Smooth muscle cell (in vitro differentiated cells): Measurements from ENCODE around the gene CAMSAP1. TPM values are rescaled to one million over a fixed set of nuclear protein-coding genes. Genes with fewer than 3 reads are reported as not detected.

Experiments
- DNase-seq: peaks from one replicate; lab custom pipeline; 2025; ENCODE audit not compliant: unreplicated experiment; lab: John Stamatoyannopoulos, UW
- H2AFZ ChIP-seq: fragments of 200-600 bp; sonication (generic); 2 replicates; pipeline ENCODE4 v1.6.0; 2016; ENCODE audit warnings: antibody characterized with exemption, low read depth, mild to moderate bottlenecking
- H3F3A ChIP-seq: fragments of 200-600 bp; sonication (generic); 2 replicates; pipeline ENCODE4 v1.6.0; 2017; ENCODE audit warnings: antibody characterized with exemption, low read depth
- H3K27ac ChIP-seq: fragments of 200-600 bp; sonication (generic); 2 replicates; pipeline ENCODE4 v1.5.1; 2016; ENCODE audit warnings: low read depth, mild to moderate bottlenecking
- H3K27me3 ChIP-seq: fragments of 200-600 bp; sonication (generic); 2 replicates; pipeline ENCODE4 v1.6.1; 2016; ENCODE audit warnings: low read depth, mild to moderate bottlenecking
- H3K36me3 ChIP-seq: fragments of 200-600 bp; sonication (generic); 2 replicates; pipeline ENCODE4 v1.5.1; 2016; ENCODE audit warnings: low read depth
- H3K4me1 ChIP-seq: fragments of 200-600 bp; sonication (generic); 2 replicates; pipeline ENCODE4 v1.5.1; 2016; ENCODE audit warnings: low read depth
- H3K4me2 ChIP-seq: fragments of 200-600 bp; sonication (generic); 2 replicates; pipeline ENCODE4 v1.6.0; 2016; ENCODE audit warnings: mild to moderate bottlenecking
- H3K4me3 ChIP-seq: fragments of 200-600 bp; sonication (generic); 2 replicates; pipeline ENCODE4 v1.5.1; 2016; ENCODE audit warnings: mild to moderate bottlenecking
- H3K79me2 ChIP-seq: fragments of 200-600 bp; sonication (generic); 2 replicates; pipeline ENCODE4 v1.6.0; 2016; ENCODE audit warnings: low read depth, mild to moderate bottlenecking
- H3K9ac ChIP-seq: fragments of 200-600 bp; sonication (generic); 2 replicates; pipeline ENCODE4 v1.6.0; 2016; ENCODE audit warnings: low read depth
- H3K9me3 ChIP-seq: fragments of 200-600 bp; sonication (generic); replicated peaks from 2 replicates; pipeline ENCODE4 v1.5.1; 2016; ENCODE audit warnings: low read depth
- H4K20me1 ChIP-seq: fragments of 200-600 bp; sonication (generic); 2 replicates; pipeline ENCODE4 v1.6.0; 2016; ENCODE audit warnings: low read depth
- WGBS: methylation state at CpG from one replicate; pipeline ENCODE4 v1.1.7; 2016; ENCODE audit warnings: low lambda C conversion rate; 5-methylcytosine and 5-hydroxymethylcytosine counted together
- polyA plus RNA-seq: library from polyadenylated mRNA; unstranded; fragments of >200 nt; fragmentation: Nextera tagmentation; extraction: Ambion mirVana; gene quantifications from 2 replicates; pipeline ENCODE4 v1.2.1, GENCODE V29; 2016
- total RNA-seq: library from RNA; depleted of rRNA; stranded (reverse); fragments of >200 nt; gene quantifications from 2 replicates; pipeline ENCODE4 v1.2.3, GENCODE V29; 2014
- TF ChIP-seq, protein P1 (sequence below): fragments of 200-600 bp; sonication (generic); IDR thresholded peaks from 2 replicates; pipeline ENCODE4 v1.5.1; 2017; ENCODE audit warnings: borderline replicate concordance, mild to moderate bottlenecking, antibody characterized with exemption; ENCODE audit not compliant: insufficient read depth, poor library complexity, severe bottlenecking

The CAMSAP1 gene
- total and polyA plus RNA-seq, 2 experiments from 2014 or later = 5.4 to 17.8 TPM

GRCh38 chr9:135795391-135795790 is 112.0 kb downstream of the CAMSAP1 start:
- H3K9ac ChIP-seq = no peak overlapping the region
- no peaks in the 10 kb centered on the region for H3K36me3 ChIP-seq
- no peaks in the 10 kb centered on the region for H3K9me3 ChIP-seq
- H3K27ac ChIP-seq = no peak overlapping the region
- H2AFZ ChIP-seq = no peak overlapping the region
- no peaks in the 10 kb centered on the region for H3K27me3 ChIP-seq
- TF ChIP-seq, protein P1, sequence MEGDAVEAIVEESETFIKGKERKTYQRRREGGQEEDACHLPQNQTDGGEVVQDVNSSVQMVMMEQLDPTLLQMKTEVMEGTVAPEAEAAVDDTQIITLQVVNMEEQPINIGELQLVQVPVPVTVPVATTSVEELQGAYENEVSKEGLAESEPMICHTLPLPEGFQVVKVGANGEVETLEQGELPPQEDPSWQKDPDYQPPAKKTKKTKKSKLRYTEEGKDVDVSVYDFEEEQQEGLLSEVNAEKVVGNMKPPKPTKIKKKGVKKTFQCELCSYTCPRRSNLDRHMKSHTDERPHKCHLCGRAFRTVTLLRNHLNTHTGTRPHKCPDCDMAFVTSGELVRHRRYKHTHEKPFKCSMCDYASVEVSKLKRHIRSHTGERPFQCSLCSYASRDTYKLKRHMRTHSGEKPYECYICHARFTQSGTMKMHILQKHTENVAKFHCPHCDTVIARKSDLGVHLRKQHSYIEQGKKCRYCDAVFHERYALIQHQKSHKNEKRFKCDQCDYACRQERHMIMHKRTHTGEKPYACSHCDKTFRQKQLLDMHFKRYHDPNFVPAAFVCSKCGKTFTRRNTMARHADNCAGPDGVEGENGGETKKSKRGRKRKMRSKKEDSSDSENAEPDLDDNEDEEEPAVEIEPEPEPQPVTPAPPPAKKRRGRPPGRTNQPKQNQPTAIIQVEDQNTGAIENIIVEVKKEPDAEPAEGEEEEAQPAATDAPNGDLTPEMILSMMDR = no peak
- no peaks in the 10 kb centered on the region for H4K20me1 ChIP-seq
- no peak overlapping the region for H3K4me3 ChIP-seq
- WGBS = 95% methylated on average over 4 of the region's 4 CpGs
- no peak overlapping the region for H3K4me2 ChIP-seq
- no peak for DNase-seq
- no peaks in the 10 kb centered on the region for H3K4me1 ChIP-seq
- no peaks in the 10 kb centered on the region for H3F3A ChIP-seq
- H3K79me2 ChIP-seq = no peaks in the 10 kb centered on the region

- no peaks in the 10 kb centered on the region for H3K79me2 ChIP-seq
- WGBS = 91% methylated on average over 15 of the region's 15 CpGs
- no peaks in the 10 kb centered on the region for H3K27me3 ChIP-seq
- H4K20me1 ChIP-seq = no peaks in the 10 kb centered on the region
- H3K4me1 ChIP-seq = no peaks in the 10 kb centered on the region
- no peaks in the 10 kb centered on the region for H3K36me3 ChIP-seq
- H3K4me3 ChIP-seq = no peak overlapping the region
- no peak overlapping the region for H3K4me2 ChIP-seq
- H3K9me3 ChIP-seq = no peaks in the 10 kb centered on the region
- H3K9ac ChIP-seq = no peak overlapping the region
- no peak overlapping the region for H3K27ac ChIP-seq
- no peaks in the 10 kb centered on the region for H3F3A ChIP-seq
- DNase-seq = no peak
- no peak overlapping the region for H2AFZ ChIP-seq
- TF ChIP-seq, protein P1 = no peak
These were observed 112.9 kb downstream of the CAMSAP1 start for GRCh38 chr9:135794361-135794885.

- H3K4me3 ChIP-seq = no peak overlapping the region
- H3K79me2 ChIP-seq = no peaks in the 10 kb centered on the region
- WGBS = 91% methylated on average over 7 of the region's 7 CpGs
- H3F3A ChIP-seq = no peaks in the 10 kb centered on the region
- H3K4me2 ChIP-seq = no peak overlapping the region
- DNase-seq = no peak
- H3K9ac ChIP-seq = no peak overlapping the region
- no peaks in the 10 kb centered on the region for H3K9me3 ChIP-seq
- no peaks in the 10 kb centered on the region for H3K4me1 ChIP-seq
- no peaks in the 10 kb centered on the region for H4K20me1 ChIP-seq
- no peaks in the 10 kb centered on the region for H3K36me3 ChIP-seq
- no peaks in the 10 kb centered on the region for H3K27me3 ChIP-seq
- no peak overlapping the region for H3K27ac ChIP-seq
- no peak overlapping the region for H2AFZ ChIP-seq
- TF ChIP-seq, protein P1 = no peak
These were observed 113.3 kb downstream of the CAMSAP1 start for GRCh38 chr9:135794057-135794335.

DNA sequence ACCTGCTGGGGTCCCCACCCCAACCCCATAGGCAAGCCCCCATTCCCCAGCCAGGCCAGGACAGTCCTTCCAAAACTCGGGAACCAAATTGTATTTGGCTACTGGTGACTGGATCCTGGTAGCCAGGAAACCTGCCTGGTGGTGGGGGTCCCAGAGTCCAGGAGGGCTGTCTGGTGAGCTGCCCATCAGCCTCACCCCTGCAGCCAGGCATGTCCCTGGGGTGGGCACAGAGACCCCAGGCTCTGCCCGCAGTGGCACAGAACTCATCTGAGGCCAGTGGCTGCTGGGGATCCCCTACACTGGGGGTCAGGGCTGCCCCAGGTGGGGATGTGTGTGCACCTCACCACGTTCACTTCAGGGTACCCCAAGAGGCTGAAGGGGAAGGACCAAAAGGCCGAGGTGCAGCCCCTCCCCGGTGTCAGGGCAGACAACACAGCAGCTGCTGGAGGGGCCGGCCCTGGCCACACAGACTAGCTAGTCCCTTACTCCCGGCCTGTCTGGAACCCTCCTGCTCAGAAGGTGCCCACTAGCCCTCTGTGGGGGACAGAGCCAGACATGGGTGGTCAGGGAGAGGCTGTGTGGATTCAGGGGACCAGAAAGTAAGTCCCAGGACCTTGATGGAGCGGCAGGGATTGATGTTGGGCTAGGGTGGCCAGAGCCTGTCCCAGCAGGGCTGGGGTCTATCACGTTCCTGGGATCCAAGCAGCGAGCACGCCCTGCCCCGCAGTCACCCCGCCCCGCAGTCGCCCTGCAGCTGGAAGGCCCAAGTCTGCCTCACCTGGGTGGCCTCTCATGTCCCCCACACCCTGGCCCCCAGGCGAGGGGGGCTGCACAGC is 113.9 kb downstream of the CAMSAP1 start:
- H3K36me3 ChIP-seq = no peaks in the 10 kb centered on the region
- no peak overlapping the region for H3K4me3 ChIP-seq
- no peak overlapping the region for H3K9ac ChIP-seq
- H3F3A ChIP-seq = no peaks in the 10 kb centered on the region
- H3K4me1 ChIP-seq = no peaks in the 10 kb centered on the region
- no peak overlapping the region for H3K4me2 ChIP-seq
- DNase-seq = no peak
- no peak overlapping the region for H2AFZ ChIP-seq
- H4K20me1 ChIP-seq = no peaks in the 10 kb centered on the region
- TF ChIP-seq, protein P1 = no peak
- no peak overlapping the region for H3K27ac ChIP-seq
- no peaks in the 10 kb centered on the region for H3K9me3 ChIP-seq
- no peaks in the 10 kb centered on the region for H3K27me3 ChIP-seq
- 91% methylated on average over 16 of the region's 16 CpGs for WGBS
- no peaks in the 10 kb centered on the region for H3K79me2 ChIP-seq
